GM23338 (cell line): ENCODE measurements around the gene TSFM. TPM values are rescaled to one million over a fixed set of nuclear protein-coding genes. Genes with fewer than 3 reads are reported as not detected.

Experiments used
- ATAC-seq: fragments of 200-7000 bp; cut with Tn5 transposase; 3 replicates; pipeline ENCODE4 v1.9.1; 2020
- DNase-seq: peaks from one replicate; pipeline ENCODE4 v3.0.0-alpha.2; 2015; ENCODE audit warnings: low spot score
- H2AFZ ChIP-seq: fragments of 200-600 bp; sonication (generic); 2 replicates; pipeline ENCODE4 v1.8.0; 2016; ENCODE audit warnings: antibody characterized with exemption, mild to moderate bottlenecking, moderate library complexity
- H3F3A ChIP-seq: fragments of 200-600 bp; sonication (generic); replicated peaks from 2 replicates; pipeline ENCODE4 v1.8.0; 2017; ENCODE audit warnings: antibody characterized with exemption, mixed run types, low read depth
- H3K27ac ChIP-seq: fragments of 200-600 bp; sonication (generic); 2 replicates; pipeline ENCODE4 v1.6.1; 2016; ENCODE audit warnings: low read depth
- H3K27me3 ChIP-seq: fragments of 200-600 bp; sonication (generic); 2 replicates; pipeline ENCODE4 v1.8.0; 2016; ENCODE audit warnings: mild to moderate bottlenecking, mixed run types, moderate library complexity; ENCODE audit not compliant: insufficient read depth
- H3K36me3 ChIP-seq: fragments of 200-600 bp; sonication (generic); 2 replicates; pipeline ENCODE4 v1.8.0; 2016; ENCODE audit warnings: mild to moderate bottlenecking; ENCODE audit not compliant: insufficient read depth
- H3K4me1 ChIP-seq: fragments of 200-600 bp; sonication (generic); 2 replicates; pipeline ENCODE4 v1.8.0; 2016; ENCODE audit warnings: mild to moderate bottlenecking, moderate library complexity; ENCODE audit not compliant: insufficient read depth
- H3K4me2 ChIP-seq: fragments of 200-600 bp; sonication (generic); 2 replicates; pipeline ENCODE4 v1.7.1; 2017; ENCODE audit warnings: mixed run types
- H3K4me3 ChIP-seq: fragments of 200-600 bp; sonication (generic); 2 replicates; pipeline ENCODE4 v1.6.1; 2016; ENCODE audit warnings: mixed run types
- H3K79me2 ChIP-seq: fragments of 200-600 bp; sonication (generic); replicated peaks from 2 replicates; pipeline ENCODE4 v1.8.0; 2017; ENCODE audit warnings: mild to moderate bottlenecking; ENCODE audit not compliant: insufficient read depth
- H3K9me2 ChIP-seq: fragments of 200-600 bp; sonication (generic); 2 replicates; pipeline ENCODE4 v1.8.0; 2017; ENCODE audit not compliant: insufficient read depth
- H4K20me1 ChIP-seq: fragments of 200-600 bp; sonication (generic); replicated peaks from 2 replicates; pipeline ENCODE4 v1.8.0; 2017; ENCODE audit warnings: mild to moderate bottlenecking; ENCODE audit not compliant: insufficient read depth
- H3K27ac Mint-ChIP-seq: 2 replicates; pipeline ENCODE4 v1.8.0; 2020; ENCODE audit warnings: inconsistent platforms, mild to moderate bottlenecking, moderate library complexity, mixed read lengths
- H3K27me3 Mint-ChIP-seq: 3 replicates; pipeline ENCODE4 v1.8.0; 2022; ENCODE audit warnings: low read depth, mild to moderate bottlenecking, moderate library complexity, mixed read lengths, inconsistent platforms; ENCODE audit not compliant: insufficient read depth, poor library complexity
- H3K36me3 Mint-ChIP-seq: 3 replicates; pipeline ENCODE4 v1.8.0; 2021; ENCODE audit warnings: low read depth, mild to moderate bottlenecking, inconsistent platforms, moderate library complexity, mixed read lengths
- H3K4me1 Mint-ChIP-seq: 3 replicates; pipeline ENCODE4 v1.8.0; 2020; ENCODE audit warnings: mild to moderate bottlenecking, inconsistent platforms, mixed read lengths
- H3K4me3 Mint-ChIP-seq: 3 replicates; pipeline ENCODE4 v1.8.0; 2021; ENCODE audit warnings: moderate library complexity, mild to moderate bottlenecking, inconsistent platforms, mixed read lengths
- H3K9me3 Mint-ChIP-seq: 3 replicates; pipeline ENCODE4 v1.8.0; 2020; ENCODE audit warnings: moderate library complexity, mild to moderate bottlenecking, inconsistent platforms, mixed read lengths
- CREB1 ChIP-seq: fragments of 250-450 bp; sonication (Bioruptor Pico); IDR thresholded peaks from 2 replicates; pipeline ENCODE4 v1.5.0; 2020; ENCODE audit warnings: low read depth, mild to moderate bottlenecking, moderate library complexity
- CTCF ChIP-seq, 2 experiments: fragments of 200-600 bp in 1 of 2; sonication (generic) in 1 of 2; conservative IDR thresholded peaks; 2 replicates each; pipeline versions ENCODE4 v1.5.1 to v1.6.1; 2016 to 2017; ENCODE audit warnings: antibody characterized with exemption in 2 of 2, low read depth in 2 of 2, mild to moderate bottlenecking in 2 of 2, moderate library complexity in 1 of 2
- ETS1 ChIP-seq: IDR thresholded peaks from 2 replicates; pipeline ENCODE4 v1.6.1; 2016; ENCODE audit warnings: antibody characterized with exemption
- EZH2 ChIP-seq: fragments of 200-600 bp; sonication (generic); IDR thresholded peaks from one replicate; pipeline ENCODE4 v1.8.0; 2017; ENCODE audit warnings: antibody characterized with exemption, mild to moderate bottlenecking, low read depth; ENCODE audit not compliant: unreplicated experiment
- EZH2phosphoT487 ChIP-seq: fragments of 200-600 bp; sonication (generic); IDR thresholded peaks from one replicate; pipeline ENCODE4 v1.8.1; 2018; ENCODE audit warnings: antibody characterized with exemption; ENCODE audit not compliant: unreplicated experiment
- JUNB ChIP-seq: IDR thresholded peaks from one replicate; pipeline ENCODE4 v1.6.1; 2016; ENCODE audit warnings: antibody characterized with exemption; ENCODE audit not compliant: unreplicated experiment
- NANOG ChIP-seq: IDR thresholded peaks from 2 replicates; pipeline ENCODE4 v1.6.1; 2016; ENCODE audit warnings: antibody characterized with exemption, borderline replicate concordance
- POLR2AphosphoS5 ChIP-seq: IDR thresholded peaks from 2 replicates; pipeline ENCODE4 v1.6.1; 2016; ENCODE audit warnings: antibody characterized with exemption, low read depth
- STAT1 ChIP-seq: IDR thresholded peaks from one replicate; pipeline ENCODE4 v1.6.1; 2016; ENCODE audit warnings: antibody characterized with exemption; ENCODE audit not compliant: unreplicated experiment
- ZNF114 ChIP-seq: fragments of 250-450 bp; sonication (Bioruptor Pico); IDR thresholded peaks from 2 replicates; pipeline ENCODE4 v1.5.0; 2020; ENCODE audit warnings: mild to moderate bottlenecking, moderate library complexity
- ZNF331 ChIP-seq: fragments of 250-450 bp; sonication (Bioruptor Pico); IDR thresholded peaks from 2 replicates; pipeline ENCODE4 v1.5.0; 2020; ENCODE audit warnings: low read depth, mild to moderate bottlenecking, moderate library complexity
- ZNF462 ChIP-seq: fragments of 250-450 bp; sonication (Bioruptor Pico); IDR thresholded peaks from 2 replicates; pipeline ENCODE4 v1.5.0; 2020; ENCODE audit warnings: mild to moderate bottlenecking, moderate library complexity
- polyA plus RNA-seq: library from polyadenylated mRNA; unstranded; fragments of >200 nt; fragmentation: Nextera tagmentation; extraction: Ambion mirVana; gene quantifications from 2 replicates; pipeline ENCODE4 v1.2.1, GENCODE V29; 2016
- total RNA-seq: library from RNA; depleted of rRNA; stranded (reverse); fragments of >200 nt; shearing (Covaris generic); gene quantifications from 2 replicates; pipeline ENCODE4 v1.2.3, GENCODE V29; 2014
- TF ChIP-seq, protein P1 (sequence below): IDR thresholded peaks from one replicate; pipeline ENCODE4 v1.6.1; 2018; ENCODE audit warnings: antibody characterized with exemption; ENCODE audit not compliant: unreplicated experiment

TSFM gene
- total and polyA plus RNA-seq, 2 experiments from 2014 or later = 29.5 to 43.1 TPM

- Mint-ChIP-seq H3K36me3 (peaks cover 35% of the 10 kb centered on the region), H3K27me3 (peaks cover 22% of the 10 kb centered on the region), H3K4me1 (peaks cover 19% of the 10 kb centered on the region), H3K9me3 (no peaks in the 10 kb centered on the region; the same call in 2 of the 3 replicates), H3K4me3 (peak overlapping the region; percentile 98), H3K27ac (peak overlapping the region; percentile 100)
- ATAC-seq (peak; percentile 64), DNase-seq (peak; percentile 99)
- peaks cover 7% of the 10 kb centered on the region; the same call in 1 of the 2 replicates for H4K20me1 ChIP-seq
- no peaks in the 10 kb centered on the region for H3K79me2 ChIP-seq
- peaks cover 10% of the 10 kb centered on the region; the same call in 1 of the 2 replicates for H3K4me1 ChIP-seq
- TF ChIP-seq ZNF331 (CRISPR knock-in tag) (no peak), ZNF114 (CRISPR knock-in tag) (no peak), POLR2AphosphoS5 (no peak), EZH2 (no peak), CREB1 (CRISPR knock-in tag) (no peak), ZNF462 (no peak), STAT1 (no peak), JUNB (no peak), ETS1 (no peak), NANOG (no peak), EZH2phosphoT487 (no peak), CTCF (conservative IDR thresholded peaks at IDR 0.05; ENCODE audit: low read depth in 2 of 2) (no peak)
- TF ChIP-seq, protein P1, sequence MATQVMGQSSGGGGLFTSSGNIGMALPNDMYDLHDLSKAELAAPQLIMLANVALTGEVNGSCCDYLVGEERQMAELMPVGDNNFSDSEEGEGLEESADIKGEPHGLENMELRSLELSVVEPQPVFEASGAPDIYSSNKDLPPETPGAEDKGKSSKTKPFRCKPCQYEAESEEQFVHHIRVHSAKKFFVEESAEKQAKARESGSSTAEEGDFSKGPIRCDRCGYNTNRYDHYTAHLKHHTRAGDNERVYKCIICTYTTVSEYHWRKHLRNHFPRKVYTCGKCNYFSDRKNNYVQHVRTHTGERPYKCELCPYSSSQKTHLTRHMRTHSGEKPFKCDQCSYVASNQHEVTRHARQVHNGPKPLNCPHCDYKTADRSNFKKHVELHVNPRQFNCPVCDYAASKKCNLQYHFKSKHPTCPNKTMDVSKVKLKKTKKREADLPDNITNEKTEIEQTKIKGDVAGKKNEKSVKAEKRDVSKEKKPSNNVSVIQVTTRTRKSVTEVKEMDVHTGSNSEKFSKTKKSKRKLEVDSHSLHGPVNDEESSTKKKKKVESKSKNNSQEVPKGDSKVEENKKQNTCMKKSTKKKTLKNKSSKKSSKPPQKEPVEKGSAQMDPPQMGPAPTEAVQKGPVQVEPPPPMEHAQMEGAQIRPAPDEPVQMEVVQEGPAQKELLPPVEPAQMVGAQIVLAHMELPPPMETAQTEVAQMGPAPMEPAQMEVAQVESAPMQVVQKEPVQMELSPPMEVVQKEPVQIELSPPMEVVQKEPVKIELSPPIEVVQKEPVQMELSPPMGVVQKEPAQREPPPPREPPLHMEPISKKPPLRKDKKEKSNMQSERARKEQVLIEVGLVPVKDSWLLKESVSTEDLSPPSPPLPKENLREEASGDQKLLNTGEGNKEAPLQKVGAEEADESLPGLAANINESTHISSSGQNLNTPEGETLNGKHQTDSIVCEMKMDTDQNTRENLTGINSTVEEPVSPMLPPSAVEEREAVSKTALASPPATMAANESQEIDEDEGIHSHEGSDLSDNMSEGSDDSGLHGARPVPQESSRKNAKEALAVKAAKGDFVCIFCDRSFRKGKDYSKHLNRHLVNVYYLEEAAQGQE = no peak
- H3K27ac ChIP-seq = peak overlapping the region; percentile 95
- H2AFZ ChIP-seq = no peak overlapping the region
- peaks cover 35% of the 10 kb centered on the region for H3K27me3 ChIP-seq
- peak overlapping the region; percentile 78 for H3K4me3 ChIP-seq
- H3K4me2 ChIP-seq = peak overlapping the region; percentile 99
- no peaks in the 10 kb centered on the region for H3K9me2 ChIP-seq
- peaks cover 5% of the 10 kb centered on the region; the same call in 1 of the 2 replicates for H3F3A ChIP-seq
- no peaks in the 10 kb centered on the region; the same call in 1 of the 2 replicates for H3K36me3 ChIP-seq
Observed at GRCh38 chr12:57771236-57771872, 11.2 kb upstream of the TSFM start.
